ENCODE data around the gene PRPF31.
A peak's percentile ranks its signal among the peaks of the same experiment; 100 is the strongest.

Gene PRPF31

GRCh38 chr19:54156490-54156889 is 40.9 kb downstream of the PRPF31 start:
- TF ChIP-seq, protein P1, sequence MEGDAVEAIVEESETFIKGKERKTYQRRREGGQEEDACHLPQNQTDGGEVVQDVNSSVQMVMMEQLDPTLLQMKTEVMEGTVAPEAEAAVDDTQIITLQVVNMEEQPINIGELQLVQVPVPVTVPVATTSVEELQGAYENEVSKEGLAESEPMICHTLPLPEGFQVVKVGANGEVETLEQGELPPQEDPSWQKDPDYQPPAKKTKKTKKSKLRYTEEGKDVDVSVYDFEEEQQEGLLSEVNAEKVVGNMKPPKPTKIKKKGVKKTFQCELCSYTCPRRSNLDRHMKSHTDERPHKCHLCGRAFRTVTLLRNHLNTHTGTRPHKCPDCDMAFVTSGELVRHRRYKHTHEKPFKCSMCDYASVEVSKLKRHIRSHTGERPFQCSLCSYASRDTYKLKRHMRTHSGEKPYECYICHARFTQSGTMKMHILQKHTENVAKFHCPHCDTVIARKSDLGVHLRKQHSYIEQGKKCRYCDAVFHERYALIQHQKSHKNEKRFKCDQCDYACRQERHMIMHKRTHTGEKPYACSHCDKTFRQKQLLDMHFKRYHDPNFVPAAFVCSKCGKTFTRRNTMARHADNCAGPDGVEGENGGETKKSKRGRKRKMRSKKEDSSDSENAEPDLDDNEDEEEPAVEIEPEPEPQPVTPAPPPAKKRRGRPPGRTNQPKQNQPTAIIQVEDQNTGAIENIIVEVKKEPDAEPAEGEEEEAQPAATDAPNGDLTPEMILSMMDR (IDR thresholded peaks at IDR 0.05; ENCODE audit: insufficient read depth, low read depth, low read length, missing control alignments), result no peak
- no peak for DNase-seq (ENCODE audit: low read depth)
- no peak overlapping the region for H3K4me3 ChIP-seq (ENCODE audit: low read length)

- DNase-seq (ENCODE audit: low read depth), result no peak
- TF ChIP-seq, protein P1 (IDR thresholded peaks at IDR 0.05; ENCODE audit: insufficient read depth, low read depth, low read length, missing control alignments), result no peak
- H3K4me3 ChIP-seq (ENCODE audit: low read length), result no peak overlapping the region
Observed at GRCh38 chr19:54156953-54157352, 41.4 kb downstream of the PRPF31 start.

DNA sequence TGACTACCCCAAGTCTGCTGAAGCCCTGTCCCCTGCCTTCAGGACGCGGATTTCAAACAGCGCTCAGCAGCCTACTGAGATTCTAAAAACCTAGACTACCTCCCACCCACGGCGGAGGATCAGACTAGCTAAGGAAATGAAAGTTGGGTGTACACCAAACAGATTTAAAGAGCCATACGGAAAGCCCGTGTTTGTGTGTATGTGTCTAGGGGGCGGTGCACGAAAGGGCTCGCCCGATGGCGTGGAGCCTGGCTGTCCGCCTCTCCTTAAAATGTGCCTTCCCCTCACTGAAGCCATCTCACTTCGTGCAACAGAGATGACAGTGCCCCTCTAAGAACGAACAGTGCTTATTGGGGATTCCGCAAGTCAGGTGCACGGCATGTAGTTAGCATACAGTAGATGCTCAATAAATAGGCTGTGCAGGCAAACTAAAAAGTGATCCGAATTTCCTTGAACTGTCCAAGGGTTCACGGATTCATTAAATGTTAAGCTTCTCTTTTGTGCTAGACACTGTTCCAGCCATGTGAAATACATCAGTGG is 43.3 kb downstream of the PRPF31 start:
- H3K4me3 ChIP-seq (ENCODE audit: low read length), result peak overlapping the region; percentile 89
- DNase-seq (ENCODE audit: low read depth), result no peak
- TF ChIP-seq, protein P1 (IDR thresholded peaks at IDR 0.05; ENCODE audit: insufficient read depth, low read depth, low read length, missing control alignments), result no peak

GRCh38 chr19:54159352-54160181 is 44.0 kb downstream of the PRPF31 start, which contains the start of gene LENG1:
Gene LENG1 (minus strand): TSS chr19:54159721. CDS start chr19:54159695, 26 bp downstream.
- TF ChIP-seq, protein P1 (IDR thresholded peaks at IDR 0.05; ENCODE audit: insufficient read depth, low read depth, low read length, missing control alignments), result no peak
- H3K4me3 ChIP-seq (ENCODE audit: low read length), result peak within 1 kb of the TSS; percentile 89
- peak; percentile 100 for DNase-seq (ENCODE audit: low read depth)

DNA sequence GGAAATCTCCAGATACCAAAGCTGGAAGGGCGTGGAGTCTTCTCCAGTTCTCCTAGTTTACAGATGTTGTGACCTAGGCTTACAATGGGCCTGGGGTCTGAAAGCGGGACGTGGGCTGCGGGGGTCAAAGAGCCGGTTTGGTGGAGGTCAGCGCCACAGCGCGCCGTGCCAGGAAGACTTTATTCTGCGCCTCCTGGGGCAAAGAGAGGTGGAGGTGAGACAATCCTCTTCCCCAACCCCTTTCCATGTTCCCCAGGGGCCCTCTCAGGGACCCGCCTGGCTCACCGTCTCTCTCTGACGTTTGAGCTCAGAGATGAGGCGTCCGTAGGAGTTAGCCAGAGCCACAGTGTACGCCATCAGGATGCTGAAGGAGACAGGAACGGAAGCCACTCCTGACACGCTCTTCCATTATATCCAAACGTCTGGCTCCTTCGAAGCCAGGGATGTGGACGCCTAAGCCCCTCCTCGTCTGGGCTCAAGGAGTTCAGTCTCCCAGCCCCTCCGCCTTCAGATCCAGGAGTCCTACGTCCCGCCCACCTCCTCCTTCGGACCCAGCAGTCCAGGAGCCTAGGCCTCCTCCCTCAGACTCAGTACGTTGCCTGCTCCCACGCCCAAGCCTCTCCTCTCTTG is 44.7 kb downstream of the PRPF31 start:
- peak overlapping the region; percentile 63 for H3K4me3 ChIP-seq (ENCODE audit: low read length)
- TF ChIP-seq, protein P1 (IDR thresholded peaks at IDR 0.05; ENCODE audit: insufficient read depth, low read depth, low read length, missing control alignments), result no peak
- no peak for DNase-seq (ENCODE audit: low read depth)

DNA sequence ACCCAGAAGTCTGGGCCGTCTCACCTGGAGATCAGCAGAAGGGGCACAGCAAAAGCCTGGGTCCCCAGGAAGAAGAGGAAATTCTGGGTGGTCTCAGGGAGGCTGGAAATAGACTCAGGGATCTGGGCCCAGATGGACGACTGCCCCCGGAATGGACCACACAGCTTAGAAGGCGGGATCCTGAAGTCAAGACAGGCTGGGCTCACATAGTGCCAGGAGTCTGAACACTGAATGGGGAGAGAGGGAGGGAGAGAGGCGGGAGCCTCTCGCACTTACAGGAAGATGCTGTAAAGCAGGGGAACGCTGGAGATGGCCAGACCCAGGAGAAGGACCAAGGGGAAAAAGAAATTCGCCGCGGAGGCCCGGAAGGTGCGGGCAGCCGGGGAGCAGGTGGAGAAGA is 45.3 kb downstream of the PRPF31 start:
- TF ChIP-seq, protein P1 (IDR thresholded peaks at IDR 0.05; ENCODE audit: insufficient read depth, low read depth, low read length, missing control alignments), result no peak
- DNase-seq (ENCODE audit: low read depth), result no peak
- H3K4me3 ChIP-seq (ENCODE audit: low read length), result peak overlapping the region; percentile 63
